ENCODE results near the gene ATP2C2.
"Not testable (repeated sequence)": the region's sequence is repeated elsewhere in the genome, so short reads cannot be mapped to it uniquely, and the experiment has no call there.

ATP2C2 gene

DNA sequence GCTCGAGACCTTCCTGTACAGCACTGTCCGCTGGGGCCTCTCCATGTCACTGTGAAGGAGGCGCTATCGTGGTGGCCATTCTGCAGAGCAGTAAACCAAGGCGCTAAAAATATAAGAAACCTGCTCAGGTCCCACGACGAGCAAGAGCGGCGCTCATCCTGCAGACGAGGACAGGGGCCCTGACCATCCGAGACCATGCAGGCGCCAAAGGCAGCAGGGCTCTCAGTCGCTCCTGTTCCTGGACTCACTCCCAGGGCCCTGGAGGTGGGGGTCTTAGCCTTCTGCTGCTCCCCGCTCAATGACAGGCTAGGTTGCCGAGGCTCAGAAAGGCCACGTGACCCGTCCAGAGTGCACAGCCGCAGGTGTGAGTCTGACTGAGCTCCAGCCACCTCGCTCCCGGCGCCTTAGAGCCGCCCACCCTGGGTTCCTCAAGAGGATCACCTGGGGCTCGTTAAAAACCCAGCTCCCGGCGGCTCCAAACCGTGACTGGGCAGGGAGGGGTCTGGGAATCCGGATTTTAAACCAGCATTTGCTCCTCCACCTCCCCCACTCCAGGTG, 509 bp upstream of the ATP2C2 start:
- no peak for DNase-seq

DNA sequence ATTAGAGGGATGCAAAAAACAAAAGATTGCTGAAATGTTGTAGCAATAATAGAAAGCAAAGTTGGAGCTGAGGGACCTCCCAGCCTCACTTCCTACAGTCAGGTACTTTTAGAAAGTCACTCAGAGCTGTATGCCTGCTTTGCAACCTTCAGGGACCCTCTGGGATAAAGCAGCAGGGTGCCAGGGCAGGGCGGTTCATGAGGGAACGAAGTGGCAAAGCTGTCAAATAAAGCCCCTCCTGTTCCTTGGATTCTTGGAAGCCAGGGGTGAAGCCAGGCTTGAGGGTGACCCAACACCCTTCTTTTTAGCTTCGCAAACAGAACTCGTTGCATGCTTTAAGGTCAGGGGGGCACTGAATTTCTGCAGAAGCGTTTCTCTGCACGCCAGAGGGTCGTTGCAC, 767 bp downstream of the ATP2C2 start:
- no peak for DNase-seq

DNA sequence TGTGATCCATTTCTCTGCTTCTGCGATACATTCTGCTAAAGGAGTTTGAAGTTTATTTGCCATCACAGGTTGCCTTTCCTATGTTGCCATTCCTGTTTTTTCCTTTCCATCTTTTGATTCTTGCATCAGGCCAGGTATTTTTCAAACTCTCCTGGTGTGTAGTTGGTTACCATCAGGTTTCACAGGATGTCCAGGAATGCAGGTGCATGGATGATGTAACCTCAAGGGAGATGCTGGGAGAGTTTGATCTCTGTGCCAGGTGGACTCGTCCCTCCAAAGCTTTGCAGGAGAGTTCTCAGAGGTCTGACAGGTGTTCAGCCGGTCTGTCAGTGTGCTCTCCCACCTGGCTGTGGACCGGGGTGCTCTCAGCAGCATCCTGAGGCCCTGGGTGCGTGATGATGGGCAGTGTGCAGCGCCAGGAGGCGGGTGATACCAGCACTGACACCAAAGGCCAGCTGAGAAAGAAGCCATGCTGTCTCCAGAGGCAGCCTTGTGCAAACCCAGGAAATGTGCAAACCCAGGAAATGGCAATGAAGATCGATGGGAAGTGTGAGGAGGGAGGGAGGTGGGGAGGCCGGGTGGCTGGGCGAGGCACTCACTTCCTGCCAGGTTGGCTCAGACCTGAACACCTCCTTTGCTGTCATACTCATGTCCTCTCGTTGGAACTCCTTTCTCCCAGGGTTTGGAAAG, 1.7 kb downstream of the ATP2C2 start:
- DNase-seq = no peak

DNA sequence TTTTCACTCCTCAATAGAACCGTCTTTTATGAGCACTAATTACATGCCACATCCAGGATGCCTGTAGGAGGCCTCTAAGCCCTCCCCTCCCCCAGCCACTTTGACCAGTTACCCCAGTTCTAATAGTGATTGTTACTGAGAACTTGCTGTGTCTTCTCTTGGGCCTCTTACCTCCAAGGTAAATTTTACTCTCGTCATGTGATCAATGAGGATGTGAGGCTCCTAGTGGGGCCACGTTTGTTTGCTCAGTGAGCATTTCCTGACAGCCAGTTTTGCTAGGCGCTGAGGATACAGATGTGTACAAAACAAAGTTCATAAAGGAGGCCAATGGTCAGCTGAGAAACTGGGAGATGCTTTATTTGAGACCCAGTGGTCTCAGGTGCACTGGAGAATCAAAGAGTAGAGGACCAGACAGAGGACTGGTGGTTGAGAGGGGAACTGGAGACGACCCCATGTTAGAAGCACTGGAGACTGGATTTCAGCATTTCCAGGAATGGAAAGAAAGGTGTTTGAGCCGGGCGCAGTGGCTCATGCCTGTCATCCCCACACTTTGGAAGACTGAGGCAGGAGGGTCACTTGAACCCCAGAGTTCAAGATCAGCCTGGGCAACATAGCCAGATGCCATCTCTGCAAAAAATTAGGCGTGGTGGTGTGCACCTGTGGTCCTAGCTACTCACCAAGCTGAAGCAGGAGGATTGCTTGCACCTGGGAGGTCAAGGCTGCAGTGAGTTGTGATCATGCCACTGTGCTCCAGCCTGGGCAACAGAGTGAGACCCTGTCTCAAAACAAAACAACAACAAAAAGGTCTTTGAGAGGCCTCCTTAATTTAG, 2.6 kb downstream of the ATP2C2 start:
- DNase-seq = no peak

DNA sequence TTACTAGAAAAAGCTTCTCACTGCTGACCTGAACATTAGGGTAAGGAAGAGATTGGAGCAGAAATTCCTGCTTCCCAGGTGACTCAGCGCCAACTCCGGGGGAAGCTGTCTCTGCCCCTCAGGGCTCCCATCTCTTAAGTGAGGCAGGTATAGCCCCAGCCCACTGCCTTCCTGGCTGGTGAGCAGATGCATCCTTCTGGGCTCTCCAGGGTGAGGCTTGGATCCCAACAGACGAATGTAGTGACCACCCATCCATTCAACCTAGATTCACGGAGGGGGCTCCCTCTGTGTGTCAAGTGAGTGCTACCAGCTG, 3.2 kb downstream of the ATP2C2 start:
- no peak for DNase-seq

DNA sequence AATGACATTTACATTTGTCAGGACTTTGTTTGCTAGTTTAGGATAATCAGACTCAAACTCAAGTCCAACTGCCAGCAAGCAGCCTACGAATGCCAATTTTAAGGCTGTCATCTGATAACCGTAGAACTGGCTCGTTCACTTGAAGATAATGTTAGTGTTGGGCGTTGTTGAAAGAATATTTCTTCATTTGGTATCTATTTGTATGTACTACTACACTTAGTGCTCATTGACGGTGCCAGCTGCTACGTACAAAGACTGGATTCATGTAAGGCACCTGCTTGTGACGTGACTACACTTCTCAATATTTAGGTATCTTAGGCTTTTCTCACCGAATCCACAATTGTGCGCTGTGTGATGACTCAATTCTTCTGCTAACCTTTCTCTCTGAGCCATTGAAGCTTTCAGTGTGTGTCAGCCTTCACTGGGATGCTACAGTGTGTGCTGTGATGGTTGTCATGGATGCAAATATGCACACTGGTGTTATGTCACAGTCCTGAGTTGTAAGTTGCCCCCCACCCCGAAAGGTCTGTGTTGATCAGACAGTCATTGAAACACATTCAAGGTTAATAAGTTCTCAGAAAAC, 5.7 kb downstream of the ATP2C2 start:
- DNase-seq = no peak

DNA sequence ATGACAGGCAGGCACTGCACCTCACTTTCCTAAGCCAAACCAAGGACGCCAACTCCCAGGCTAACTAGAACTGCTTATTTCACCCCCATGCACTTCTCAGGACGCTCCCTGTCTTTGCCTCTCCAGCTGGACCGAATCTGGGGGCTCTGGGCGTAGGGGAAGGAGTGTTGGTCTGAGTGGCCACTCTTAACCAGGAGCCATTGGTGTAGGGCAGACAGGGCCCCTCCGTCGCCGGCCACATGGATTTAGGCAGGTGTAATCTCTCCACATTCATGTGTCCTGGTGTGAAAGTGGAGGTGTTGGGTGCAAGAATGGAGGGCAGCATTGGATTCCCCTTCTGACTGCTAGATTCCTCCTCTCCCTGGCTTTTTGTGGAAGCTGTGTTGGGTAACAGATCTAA, 9.8 kb downstream of the ATP2C2 start:
- no peak for DNase-seq

DNA sequence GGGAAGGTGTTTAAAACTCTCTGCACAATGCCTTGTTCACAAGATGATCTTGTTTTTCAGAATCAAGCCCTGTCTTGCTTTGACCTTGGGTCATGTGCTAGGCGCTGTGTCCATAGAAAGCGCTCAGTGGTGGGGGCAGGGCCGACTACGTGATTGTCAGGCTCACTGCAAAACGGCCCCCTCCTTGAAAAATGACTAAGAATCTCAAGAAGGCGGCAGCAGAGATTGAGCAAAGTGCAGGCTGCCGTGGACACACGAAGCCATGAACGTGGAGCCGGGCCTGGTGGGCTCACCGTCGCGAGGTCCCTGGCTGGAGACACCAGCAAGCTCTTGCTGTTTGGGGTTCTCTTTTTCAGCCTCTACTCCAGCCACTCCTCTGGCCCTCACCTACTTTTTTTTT, 10.2 kb downstream of the ATP2C2 start:
- no peak for DNase-seq

DNA sequence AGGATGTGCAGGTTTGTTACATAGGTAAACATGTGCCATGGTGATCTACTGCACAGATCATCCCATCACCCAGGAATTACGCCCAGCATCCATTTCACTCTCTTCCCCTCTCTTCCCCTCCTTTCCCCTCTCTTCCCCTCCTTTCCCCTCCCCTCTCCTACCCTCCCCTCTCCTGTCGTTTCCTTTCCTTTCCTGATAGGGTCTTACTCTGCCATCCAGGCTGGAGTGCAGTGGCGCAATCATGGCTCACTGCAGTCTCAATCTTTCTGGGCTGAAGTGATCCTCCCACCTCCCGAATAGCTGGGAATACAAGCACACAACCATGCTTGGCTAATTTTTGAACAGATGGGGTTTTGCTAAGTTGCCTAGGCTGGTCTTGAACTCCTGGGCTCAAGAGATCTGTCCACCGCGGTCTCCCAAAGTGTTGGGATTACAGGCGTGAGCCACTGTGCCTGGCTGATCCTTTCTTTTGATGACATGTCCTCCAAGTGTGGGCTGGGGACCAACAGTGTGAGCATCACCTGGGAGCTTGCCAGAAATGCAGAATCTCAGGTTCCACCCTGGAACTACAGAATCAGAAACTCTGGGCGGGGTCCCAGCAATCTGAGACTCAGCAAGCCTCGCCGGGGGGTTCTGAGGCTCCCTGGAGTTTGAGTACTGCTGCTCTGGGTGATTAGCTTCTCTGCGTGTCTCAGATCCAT, 10.8 kb downstream of the ATP2C2 start:
- no peak for DNase-seq

DNA sequence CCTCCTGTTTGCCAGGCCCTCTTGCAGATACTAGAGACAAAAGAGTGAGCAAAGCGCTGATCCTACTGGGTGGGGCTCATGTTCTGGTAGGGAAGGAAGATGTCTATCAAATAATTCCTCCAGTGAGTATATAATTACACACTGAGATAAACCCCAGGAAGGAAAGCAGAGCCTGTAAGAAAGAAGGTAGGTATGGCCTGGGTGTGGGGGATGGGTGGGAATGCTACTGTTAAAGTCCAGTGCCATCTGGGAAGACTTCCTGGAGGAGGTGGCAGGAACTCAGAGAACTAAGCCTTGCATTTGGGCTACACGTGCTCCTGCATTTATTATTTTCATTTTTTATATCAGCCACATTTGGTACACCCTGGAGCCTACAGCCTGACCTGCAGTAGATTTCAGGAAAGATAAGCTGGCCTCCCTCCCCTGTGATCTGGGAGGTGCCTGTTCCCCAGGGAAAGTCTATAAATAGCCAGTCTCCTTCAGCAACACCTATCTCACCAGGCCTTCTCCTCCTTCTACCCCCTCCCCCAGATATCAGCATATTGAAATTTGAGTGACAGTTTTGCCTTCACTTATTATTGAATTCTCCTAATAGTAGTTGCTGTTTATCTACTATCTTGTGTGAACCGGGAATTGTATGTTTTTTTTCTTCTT, 11.5 kb downstream of the ATP2C2 start:
- DNase-seq = no peak

DNA sequence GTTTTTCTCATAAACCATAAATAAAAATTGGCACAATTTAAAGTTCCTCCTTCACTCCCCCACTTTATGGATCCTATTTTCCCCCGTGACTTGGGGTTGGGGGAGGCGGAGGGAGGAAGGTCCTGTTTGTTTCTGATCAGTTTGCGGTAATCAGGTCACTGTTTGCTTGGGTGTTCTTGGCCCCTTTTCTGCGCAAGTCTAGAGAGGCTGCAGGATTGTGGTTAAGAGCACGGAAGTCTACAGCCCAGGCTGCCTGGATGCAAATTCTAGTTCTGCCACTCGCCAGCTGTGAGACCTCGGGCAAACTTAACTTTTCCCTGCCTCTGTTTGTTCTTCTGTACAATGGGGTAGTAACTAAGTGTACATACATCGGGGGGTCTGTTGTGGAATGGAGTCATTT, 12.1 kb downstream of the ATP2C2 start:
- DNase-seq = no peak

DNA sequence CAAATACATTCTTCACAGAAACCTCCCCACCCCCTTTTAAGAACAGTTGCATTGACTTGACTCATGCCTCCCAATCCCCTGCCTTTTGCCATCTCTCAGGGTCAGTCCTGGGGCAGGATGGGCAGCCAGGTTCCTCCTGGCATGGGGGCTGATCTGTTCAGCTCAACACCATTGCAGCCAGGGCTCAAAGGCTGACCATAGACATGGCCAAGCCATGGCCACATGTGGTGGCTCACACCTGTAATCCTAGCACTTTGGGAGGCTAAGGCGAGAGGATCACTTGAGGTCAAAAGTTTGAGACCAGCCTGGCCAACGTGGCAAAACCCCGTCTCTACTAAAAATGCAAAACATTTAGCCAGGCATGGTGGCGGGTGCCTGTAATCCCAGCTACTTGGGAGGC, 14.1 kb downstream of the ATP2C2 start:
- no peak for DNase-seq

DNA sequence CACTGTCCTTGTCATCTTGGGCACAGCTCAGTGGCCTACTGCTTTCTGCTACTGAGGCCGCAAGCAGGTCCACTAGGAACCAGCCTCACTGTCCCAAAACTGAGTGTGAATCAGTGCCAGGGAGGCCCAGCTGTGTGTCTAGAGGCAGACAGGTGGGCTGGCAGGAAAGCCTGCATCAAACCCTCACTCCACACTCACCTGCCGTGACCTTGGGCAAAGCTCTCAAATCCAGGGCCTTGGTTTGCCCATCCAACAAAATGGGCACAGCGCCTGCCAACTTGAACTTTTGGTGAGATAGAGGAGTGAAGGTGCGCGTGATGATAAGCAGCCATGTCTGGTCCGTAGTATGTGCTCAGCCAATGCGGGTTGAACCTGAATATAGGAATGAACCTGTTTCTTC, 14.8 kb downstream of the ATP2C2 start:
- no peak for DNase-seq

DNA sequence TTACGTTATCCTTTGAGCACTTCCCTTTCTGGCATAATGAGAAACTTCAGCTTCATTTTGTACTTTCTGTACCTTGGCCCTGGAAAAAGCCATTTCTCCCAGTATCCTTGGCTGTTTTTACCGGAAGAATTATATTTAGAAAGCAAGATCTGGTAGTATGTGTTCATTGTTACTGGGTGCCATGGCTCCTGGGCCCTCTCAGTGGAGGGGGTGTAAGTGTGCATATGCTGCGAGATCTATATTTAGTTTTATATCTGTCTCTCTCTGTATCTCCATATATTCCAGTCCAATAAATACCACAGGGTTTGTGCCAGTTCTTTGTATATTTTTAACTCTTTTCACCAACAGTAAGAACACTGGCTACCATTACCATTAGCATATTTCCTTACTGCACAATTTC, 17.7 kb downstream of the ATP2C2 start:
- no peak for DNase-seq

DNA sequence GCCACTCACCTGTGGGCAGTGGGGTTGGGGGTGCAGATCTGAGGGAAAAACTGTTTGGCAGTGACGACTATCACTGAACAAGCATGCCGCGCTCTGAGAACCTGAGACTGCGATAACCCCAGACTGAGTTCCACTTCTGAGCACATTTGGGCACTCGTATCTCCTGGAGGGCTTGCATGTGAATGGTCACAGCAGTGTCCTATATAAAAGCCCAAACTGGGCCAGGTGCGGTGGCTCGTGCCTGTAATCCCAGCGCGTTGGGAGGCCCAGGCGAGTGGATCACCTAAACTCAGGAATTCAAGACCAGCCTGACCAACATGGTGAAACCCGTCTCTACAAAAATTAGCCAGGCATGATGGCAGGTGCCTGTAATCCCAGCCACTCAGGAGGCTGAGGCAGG, 18.7 kb downstream of the ATP2C2 start:
- no peak for DNase-seq

DNA sequence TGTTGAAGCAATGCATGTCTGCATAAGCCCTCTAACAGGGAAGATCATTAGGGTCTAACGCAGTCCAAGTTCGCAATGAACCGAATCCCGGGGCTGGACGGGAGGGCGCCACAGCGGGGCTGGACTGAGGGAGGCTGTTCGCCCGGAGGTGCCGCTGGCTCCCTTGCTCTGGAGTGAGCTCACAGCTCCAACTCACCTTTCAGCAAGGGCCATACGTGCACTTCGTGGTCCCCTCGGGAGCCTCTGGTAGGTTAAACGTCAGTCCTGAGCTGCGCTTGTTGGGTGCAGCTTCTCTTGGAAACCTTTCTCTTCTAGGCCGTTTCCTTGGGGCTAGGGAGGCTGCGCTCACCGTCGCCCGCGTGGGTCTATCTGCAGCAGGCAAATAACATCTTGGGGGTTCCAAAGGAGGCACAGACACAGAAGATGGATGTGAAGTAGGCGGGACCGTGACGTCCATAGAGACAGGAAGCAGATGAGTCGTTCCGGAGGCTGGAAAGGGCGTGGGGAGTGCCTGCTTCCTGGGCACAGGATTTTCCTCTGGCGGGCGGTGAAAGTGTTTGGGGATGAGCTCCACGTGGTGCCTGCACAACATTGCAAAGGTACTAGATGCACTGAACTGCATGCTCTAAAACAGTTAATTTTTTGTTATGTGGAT, 21.9 kb downstream of the ATP2C2 start:
- DNase-seq = no peak

DNA sequence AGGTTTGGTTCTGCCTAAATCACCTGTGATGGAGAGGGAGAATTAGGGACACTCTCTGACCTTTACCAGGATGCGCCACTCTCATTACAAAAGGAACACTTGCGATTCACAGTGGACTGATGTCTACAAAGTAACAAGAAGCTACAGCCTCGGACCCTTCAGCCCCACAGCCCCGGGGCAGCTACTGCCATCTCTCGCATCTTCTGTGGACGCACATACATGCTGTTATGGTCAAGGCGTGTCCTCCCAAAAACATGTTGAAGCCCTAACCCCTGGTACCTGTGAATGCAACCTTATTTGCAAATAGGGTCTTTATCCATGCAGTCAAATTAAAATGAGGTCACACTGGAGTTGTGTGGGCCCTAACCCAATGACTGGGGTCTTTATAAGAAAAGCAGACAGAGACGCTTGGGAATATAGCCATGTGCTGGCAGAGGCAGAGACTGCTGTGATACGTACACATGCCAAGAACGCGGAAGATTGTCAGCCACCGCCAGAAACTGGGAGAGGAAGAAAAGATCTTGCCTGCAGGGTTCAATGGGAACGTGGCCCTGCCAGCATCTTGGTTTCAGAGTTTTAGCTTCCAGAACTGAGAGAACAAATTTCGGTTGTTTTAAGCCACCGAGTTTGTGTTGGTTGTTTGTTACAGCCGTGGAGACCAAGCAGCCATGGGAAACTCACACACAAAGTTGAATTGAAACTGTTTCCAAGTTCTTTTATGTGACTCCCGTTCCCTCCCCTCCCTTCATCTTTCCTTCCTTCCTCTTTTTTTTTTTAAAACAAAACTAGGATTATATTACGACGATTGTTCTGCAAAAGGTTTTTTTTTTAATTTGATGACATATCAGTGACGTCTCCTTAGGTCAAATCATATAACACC, 23.1 kb downstream of the ATP2C2 start:
- no peak for DNase-seq

DNA sequence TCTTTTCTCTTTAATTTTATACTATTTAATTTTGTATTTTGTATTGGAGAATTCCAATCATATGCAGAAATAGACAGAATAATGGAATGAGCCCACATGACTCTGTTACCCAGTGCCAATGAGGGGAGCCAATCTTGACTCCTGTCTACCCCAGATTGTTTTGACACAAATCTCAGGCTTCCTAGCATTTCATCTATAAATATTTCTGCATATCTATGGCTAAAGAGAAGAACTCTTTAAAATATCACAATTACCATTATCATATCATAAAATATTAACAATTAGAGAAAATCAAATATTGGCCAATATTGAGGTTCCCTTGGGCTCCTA, 23.7 kb downstream of the ATP2C2 start:
- no peak for DNase-seq

DNA sequence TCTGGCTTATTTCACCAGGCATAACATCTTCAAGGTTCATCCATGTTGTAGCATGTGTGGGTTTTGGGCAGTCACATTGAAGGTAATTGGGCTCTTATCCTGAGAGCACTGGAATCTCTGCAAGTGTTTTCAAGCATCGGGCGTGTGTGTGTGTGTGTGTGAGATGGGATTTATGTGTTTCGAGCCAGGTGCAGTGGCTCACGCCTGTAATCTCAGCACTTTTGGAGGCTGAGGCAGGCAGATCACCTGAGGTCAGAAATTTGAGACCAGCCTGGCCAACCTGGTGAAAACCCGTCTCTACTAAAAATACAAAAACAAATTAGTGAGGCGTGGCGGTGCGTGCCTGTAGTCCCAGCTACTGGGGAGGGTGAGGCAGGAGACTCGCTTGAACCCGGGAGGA, 27.7 kb downstream of the ATP2C2 start:
- not testable (repeated sequence) for DNase-seq

DNA sequence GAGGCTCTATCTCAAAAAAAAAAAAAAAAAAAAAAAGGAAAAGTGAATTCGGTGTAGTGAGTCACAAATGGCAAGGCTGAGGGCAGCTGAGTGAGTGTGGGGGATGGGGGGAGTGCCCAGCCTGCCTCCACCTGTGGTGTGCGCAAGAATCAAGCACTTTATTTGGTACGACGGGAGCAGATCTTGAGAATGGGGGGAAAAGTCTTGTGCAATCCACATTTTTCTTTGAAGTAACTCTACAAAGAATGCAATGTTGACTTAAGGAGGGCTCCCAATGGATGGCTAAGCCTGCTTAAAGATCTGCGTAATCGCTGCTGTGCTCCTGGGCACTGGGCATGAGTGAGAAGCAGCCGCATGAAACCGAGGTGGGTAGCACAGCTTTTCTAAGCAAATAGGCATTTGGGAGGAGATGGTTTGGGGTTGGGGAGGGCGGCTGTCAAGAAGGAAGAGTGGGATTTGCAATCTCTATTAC, 28.2 kb downstream of the ATP2C2 start:
- DNase-seq = no peak

DNA sequence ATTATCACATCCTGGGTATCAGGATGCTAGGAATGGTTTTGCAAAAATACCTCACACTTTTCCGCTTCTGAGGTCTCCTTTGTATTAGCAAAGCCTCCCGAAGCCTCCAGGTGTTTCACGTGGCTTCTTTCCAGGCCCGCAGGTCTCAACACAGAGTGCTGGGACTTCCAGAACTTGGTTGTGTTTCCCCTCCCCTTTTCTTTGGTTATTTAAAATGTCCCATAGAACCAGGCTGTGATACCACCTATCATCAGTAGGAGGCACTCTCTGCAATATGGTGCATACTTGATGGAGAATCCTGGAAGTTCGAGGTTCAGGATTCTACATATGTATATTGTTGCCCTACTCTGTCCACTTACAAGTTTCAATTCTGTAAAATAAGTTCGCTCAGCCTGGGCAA, 28.8 kb downstream of the ATP2C2 start:
- no peak for DNase-seq

Measured in NCI-H1092 treated with DMSO at 0.1 percent for 48 hours (cell line).